Activated CD8-positive, alpha-beta memory T cell treated with anti-CD3 and anti-CD28 coated beads, Interleukin-2, amount 50 U/mL, for 4 hours (primary cell): ENCODE data around the gene AKAP13.
"Not testable (repeated sequence)": the region's sequence is repeated elsewhere in the genome, so short reads cannot be mapped to it uniquely, and the experiment has no call there.

ENCODE experiments used
- DNase-seq: peaks from one replicate; pipeline ENCODE4 v3.0.0-alpha.2; 2020

The AKAP13 gene

GRCh38 chr15:85414991-85415390 lies 34.6 kb downstream of the AKAP13 start:
- no peak for DNase-seq

- no peak for DNase-seq
Measured at GRCh38 chr15:85415783-85416182, 35.4 kb downstream of the AKAP13 start.

DNA sequence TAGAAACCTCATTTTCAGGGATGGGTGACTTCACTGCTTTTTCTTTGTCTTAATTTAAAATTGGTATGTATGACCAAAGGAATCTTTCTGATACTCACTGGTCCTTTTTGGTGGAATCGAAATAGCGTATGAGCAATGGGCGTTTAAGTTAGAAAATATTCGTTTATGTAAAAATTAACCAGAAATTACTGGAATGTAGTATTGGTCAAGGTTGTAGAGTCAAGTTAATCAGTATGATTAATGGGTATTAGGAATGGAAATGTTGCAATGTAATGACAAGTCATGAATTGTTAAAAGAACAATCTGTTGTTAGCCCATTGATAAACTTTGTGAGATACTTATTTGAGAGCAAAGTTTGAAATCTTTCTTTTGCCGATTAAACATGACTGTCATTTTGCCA lies 36.9 kb downstream of the AKAP13 start:
- no peak for DNase-seq

DNA sequence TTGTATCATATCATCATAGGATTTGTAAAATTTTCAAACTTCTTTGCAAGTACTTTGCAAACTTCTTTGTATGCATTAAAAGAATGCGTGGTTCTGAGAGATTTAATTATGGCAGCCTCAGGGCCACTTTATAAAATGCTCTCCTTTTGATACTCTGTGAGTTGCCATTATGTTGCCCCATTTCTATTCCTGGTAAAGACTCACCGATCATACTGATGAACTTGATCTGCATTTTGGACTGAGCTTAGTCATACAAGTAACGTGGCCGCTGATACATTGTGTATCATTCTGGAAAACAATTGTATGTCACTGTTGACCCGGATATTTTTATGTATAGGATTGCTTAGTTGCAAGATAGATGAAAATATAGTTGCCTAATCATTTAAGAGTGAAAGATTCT lies 38.8 kb downstream of the AKAP13 start:
- no peak for DNase-seq

- no peak for DNase-seq
Measured at GRCh38 chr15:85421116-85421925, 40.9 kb downstream of the AKAP13 start.

GRCh38 chr15:85422607-85423006 lies 42.2 kb downstream of the AKAP13 start:
- no peak for DNase-seq

- DNase-seq: no peak
Measured at GRCh38 chr15:85423256-85423655, 42.9 kb downstream of the AKAP13 start.

- DNase-seq: no peak
Measured at GRCh38 chr15:85424154-85424553, 43.8 kb downstream of the AKAP13 start.

DNA sequence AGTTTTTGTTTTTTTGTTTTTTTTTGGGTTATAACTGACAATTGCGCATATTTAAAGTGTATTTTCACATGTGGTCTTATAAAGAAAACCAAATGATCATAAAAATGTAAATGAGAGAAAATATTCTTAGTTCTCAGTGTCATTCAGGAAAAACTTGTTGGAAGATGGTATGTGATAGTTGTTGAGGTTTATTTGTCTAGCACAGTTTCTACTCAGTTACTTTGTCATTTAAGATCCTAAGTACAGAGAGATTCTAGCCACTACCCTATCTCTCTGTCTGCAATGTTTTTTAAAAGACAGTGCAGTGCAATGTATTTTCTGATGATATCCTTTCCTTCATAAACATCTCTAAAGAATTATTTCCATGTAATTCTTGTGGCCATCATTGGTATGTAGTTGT lies 46.1 kb downstream of the AKAP13 start:
- no peak for DNase-seq

GRCh38 chr15:85427286-85428028 lies 47.1 kb downstream of the AKAP13 start:
- no peak for DNase-seq

DNA sequence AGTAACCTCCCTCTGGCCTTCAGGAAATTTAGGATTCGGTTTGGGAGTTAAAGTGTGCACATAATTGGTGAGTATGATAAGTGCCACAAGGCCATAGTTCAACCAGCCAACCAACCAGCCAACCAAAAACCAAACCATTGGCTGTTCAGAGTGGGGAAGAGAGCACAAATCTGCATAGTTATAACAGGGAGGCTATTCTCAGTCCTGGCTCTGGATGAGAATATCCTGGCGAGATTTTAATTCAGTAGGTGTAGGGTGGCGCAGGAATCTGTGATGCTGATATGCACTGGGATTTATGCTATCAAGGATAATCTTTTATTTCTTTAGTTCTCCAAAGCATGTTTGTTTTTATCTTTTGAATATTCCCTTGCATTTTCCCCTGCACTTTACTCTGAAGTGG lies 49.1 kb downstream of the AKAP13 start:
- no peak for DNase-seq

GRCh38 chr15:85430406-85431204 lies 50.2 kb downstream of the AKAP13 start:
- DNase-seq: no peak

GRCh38 chr15:85439996-85440395 lies 59.6 kb downstream of the AKAP13 start:
- DNase-seq: no peak

GRCh38 chr15:85440451-85440850 lies 60.0 kb downstream of the AKAP13 start:
- no peak for DNase-seq

DNA sequence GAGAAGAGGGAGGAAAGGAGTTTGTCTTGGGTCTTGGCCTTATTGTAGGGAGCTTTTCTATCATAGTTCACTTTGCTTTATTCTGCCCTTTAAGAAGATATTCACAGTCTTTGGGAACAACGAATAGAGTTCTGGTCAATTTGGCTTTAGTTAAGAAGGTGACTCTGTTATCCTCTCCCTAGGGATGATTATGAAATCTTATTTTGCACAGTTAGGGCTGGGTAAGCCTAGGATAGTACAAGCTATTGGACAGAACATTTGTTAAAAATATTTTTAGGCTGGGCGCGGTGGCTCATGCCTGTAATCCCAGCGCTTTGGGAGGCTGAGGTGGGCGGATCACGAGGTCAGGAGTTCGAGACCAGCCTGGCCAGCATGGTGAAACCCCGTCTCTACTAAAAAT lies 61.5 kb downstream of the AKAP13 start:
- DNase-seq: not testable (repeated sequence)

- DNase-seq: no peak
Measured at GRCh38 chr15:85443046-85443445, 62.6 kb downstream of the AKAP13 start.

GRCh38 chr15:85443593-85444087 lies 63.2 kb downstream of the AKAP13 start:
- no peak for DNase-seq

GRCh38 chr15:85444122-85444745 lies 63.8 kb downstream of the AKAP13 start:
- DNase-seq: no peak

DNA sequence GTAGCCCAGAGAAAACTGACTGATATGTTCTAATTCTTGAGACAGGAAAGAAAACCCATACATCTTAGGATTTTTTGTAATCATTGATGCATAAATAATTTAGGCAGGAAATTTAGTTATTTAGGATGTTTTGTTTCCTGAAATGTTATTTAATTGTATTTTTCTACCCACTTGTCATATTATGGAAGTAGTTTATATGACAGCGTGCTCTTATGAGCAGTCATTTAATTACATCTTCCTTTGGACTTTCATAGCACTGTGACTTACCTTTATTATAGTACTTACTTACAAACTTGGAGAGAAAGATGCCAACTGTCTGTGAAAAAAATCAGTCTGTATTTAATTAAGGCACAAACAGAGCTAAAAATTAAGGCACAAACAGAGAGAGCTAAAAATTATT lies 65.0 kb downstream of the AKAP13 start:
- DNase-seq: no peak

- no peak for DNase-seq
Measured at GRCh38 chr15:85451099-85451700, 70.8 kb downstream of the AKAP13 start.

GRCh38 chr15:85452436-85452835 lies 72.0 kb downstream of the AKAP13 start:
- DNase-seq: no peak

DNA sequence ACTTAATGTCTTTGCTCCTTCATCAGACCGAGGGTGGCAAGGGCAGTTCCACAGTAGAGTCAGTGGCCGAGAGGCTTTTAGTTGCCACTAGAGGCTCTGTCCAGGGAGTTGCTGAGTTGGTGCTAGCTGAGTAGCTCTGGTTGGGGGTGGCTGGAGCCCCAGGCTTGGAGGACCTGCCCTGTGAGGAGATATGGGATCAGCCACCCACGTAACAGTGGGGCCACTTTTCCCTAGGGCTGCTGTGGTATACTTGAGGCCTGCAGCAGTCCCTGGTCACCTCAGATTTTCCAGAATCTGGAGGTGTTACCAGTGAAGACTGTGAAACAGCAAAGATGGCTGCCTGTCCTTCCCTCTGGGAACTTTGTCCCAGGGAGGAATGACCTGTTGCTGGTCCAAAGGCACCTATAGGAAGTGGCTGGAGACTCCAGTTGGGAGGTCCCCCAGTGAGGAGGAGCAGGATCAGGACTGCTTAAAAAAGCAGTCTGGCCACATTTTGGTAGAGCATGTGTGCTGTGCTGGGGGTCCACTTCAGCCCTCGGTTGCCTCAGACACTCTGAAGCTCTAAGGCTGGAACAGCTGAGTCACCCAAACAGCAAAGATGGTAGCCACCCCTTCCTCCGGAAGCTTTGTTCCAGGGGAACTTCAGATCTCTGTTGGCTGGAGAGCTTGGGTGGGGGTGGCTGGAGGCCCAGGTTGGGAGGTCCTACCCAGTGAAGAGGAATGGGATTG lies 72.9 kb downstream of the AKAP13 start:
- no peak for DNase-seq
